Loucy (cell line): Measurements from ENCODE around the gene CORO7.

Experiments used
- H2AFZ ChIP-seq: fragments of 200-600 bp; sonication (generic); 2 replicates; pipeline ENCODE4 v1.6.0; 2016; ENCODE audit warnings: antibody characterized with exemption, mild to moderate bottlenecking, low read length, moderate library complexity
- H3F3A ChIP-seq: fragments of 200-600 bp; 2 replicates; pipeline ENCODE4 v1.6.0; 2016; ENCODE audit warnings: antibody characterized with exemption, low read depth, mild to moderate bottlenecking
- H3K27me3 ChIP-seq: fragments of 200-600 bp; sonication (generic); 2 replicates; pipeline ENCODE4 v1.6.1; 2014; ENCODE audit warnings: low read length, mild to moderate bottlenecking; ENCODE audit not compliant: insufficient read depth, poor library complexity, severe bottlenecking
- H3K36me3 ChIP-seq: fragments of 200-600 bp; sonication (generic); 2 replicates; pipeline ENCODE4 v1.6.1; 2016; ENCODE audit warnings: low read length; ENCODE audit not compliant: insufficient read depth
- H3K4me1 ChIP-seq: fragments of 200-600 bp; sonication (generic); 2 replicates; pipeline ENCODE4 v1.5.1; 2014; ENCODE audit warnings: low read length, mild to moderate bottlenecking; ENCODE audit not compliant: insufficient read depth, poor library complexity, severe bottlenecking
- H3K4me2 ChIP-seq: fragments of 200-600 bp; sonication (generic); 2 replicates; pipeline ENCODE4 v1.6.0; 2014; ENCODE audit warnings: antibody characterized with exemption, low read length, low read depth, mild to moderate bottlenecking; ENCODE audit not compliant: poor library complexity, severe bottlenecking
- H3K4me3 ChIP-seq: fragments of 200-600 bp; sonication (generic); 2 replicates; pipeline ENCODE4 v1.5.1; 2014; ENCODE audit warnings: low read length, mild to moderate bottlenecking, mixed read lengths; ENCODE audit not compliant: poor library complexity, severe bottlenecking
- H3K79me2 ChIP-seq: fragments of 200-600 bp; sonication (generic); 2 replicates; pipeline ENCODE4 v1.6.1; 2014; ENCODE audit warnings: low read length; ENCODE audit not compliant: insufficient read depth
- H3K9ac ChIP-seq: fragments of 200-600 bp; sonication (generic); 2 replicates; pipeline ENCODE4 v1.6.0; 2014; ENCODE audit warnings: mild to moderate bottlenecking, low read depth, low read length, moderate library complexity; ENCODE audit not compliant: poor library complexity, severe bottlenecking
- H3K9me2 ChIP-seq: fragments of 200-600 bp; sonication (generic); replicated peaks from 2 replicates; pipeline ENCODE4 v1.6.1; 2016; ENCODE audit warnings: low read depth, low read length, mixed read lengths
- H3K9me3 ChIP-seq: fragments of 200-600 bp; sonication (generic); 2 replicates; pipeline ENCODE4 v1.6.1; 2014; ENCODE audit warnings: mild to moderate bottlenecking, antibody characterized with exemption, low read length, low read depth; ENCODE audit not compliant: insufficient read depth
- H4K20me1 ChIP-seq: fragments of 200-600 bp; sonication (generic); 2 replicates; pipeline ENCODE4 v1.6.0; 2014; ENCODE audit warnings: antibody characterized with exemption, low read length, mild to moderate bottlenecking; ENCODE audit not compliant: insufficient read depth, poor library complexity, severe bottlenecking
- CTCF ChIP-seq: fragments of 200-600 bp; sonication (generic); conservative IDR thresholded peaks from 2 replicates; pipeline ENCODE4 v1.5.1; 2014; ENCODE audit warnings: mild to moderate bottlenecking, antibody characterized with exemption, low read length
- EZH2phosphoT487 ChIP-seq: fragments of 200-600 bp; IDR thresholded peaks from 2 replicates; pipeline ENCODE4 v1.6.1; 2018; ENCODE audit warnings: antibody characterized with exemption, mild to moderate bottlenecking, moderate library complexity, borderline replicate concordance

Gene CORO7

GRCh38 chr16:4352843-4353242, 63.6 kb downstream of the CORO7 start:
- H3K79me2 ChIP-seq = peaks cover 25% of the 10 kb centered on the region; the same call in 1 of the 2 replicates
- H4K20me1 ChIP-seq = no peaks in the 10 kb centered on the region
- no peaks in the 10 kb centered on the region for H3K27me3 ChIP-seq
- H3K9me2 ChIP-seq = no peaks in the 10 kb centered on the region
- no peaks in the 10 kb centered on the region for H3F3A ChIP-seq
- H2AFZ ChIP-seq = no peak overlapping the region
- no peak for TF ChIP-seq EZH2phosphoT487
- TF ChIP-seq CTCF = no peak
- H3K36me3 ChIP-seq = no peaks in the 10 kb centered on the region
- H3K9ac ChIP-seq = no peak overlapping the region
- no peaks in the 10 kb centered on the region for H3K4me1 ChIP-seq
- no peaks in the 10 kb centered on the region for H3K9me3 ChIP-seq
- H3K4me2 ChIP-seq = no peak overlapping the region
- H3K4me3 ChIP-seq = no peak overlapping the region

GRCh38 chr16:4351880-4352279, 64.5 kb downstream of the CORO7 start:
- TF ChIP-seq EZH2phosphoT487 (no peak), CTCF (no peak)
- Histone ChIP-seq H2AFZ (no peak overlapping the region), H3K9me2 (no peaks in the 10 kb centered on the region), H4K20me1 (no peaks in the 10 kb centered on the region), H3K9ac (no peak overlapping the region), H3K27me3 (no peaks in the 10 kb centered on the region), H3K4me3 (no peak overlapping the region), H3K79me2 (peaks cover 25% of the 10 kb centered on the region; the same call in 1 of the 2 replicates), H3K4me2 (peak overlapping the region; percentile 54), H3F3A (no peaks in the 10 kb centered on the region), H3K4me1 (no peaks in the 10 kb centered on the region), H3K36me3 (no peaks in the 10 kb centered on the region), H3K9me3 (no peaks in the 10 kb centered on the region)

GRCh38 chr16:4350787-4351659, 65.4 kb downstream of the CORO7 start, which contains the start of gene PAM16:
TSS of gene PAM16 (minus strand) at chr16:4351321. CDS start at chr16:4351234, 87 bp downstream.
- H3K36me3 ChIP-seq = no peaks in the 10 kb centered on the region
- H3K9me3 ChIP-seq = no peaks in the 10 kb centered on the region
- H3K4me2 ChIP-seq = peak within 1 kb of the TSS; percentile 71
- TF ChIP-seq EZH2phosphoT487 (no peak), CTCF (no peak)
- H3K9me2 ChIP-seq = no peaks in the 10 kb centered on the region
- peaks cover 25% of the 10 kb centered on the region; the same call in 1 of the 2 replicates for H3K79me2 ChIP-seq
- no peaks in the 10 kb centered on the region for H3K4me1 ChIP-seq
- no peaks in the 10 kb centered on the region for H3K27me3 ChIP-seq
- no peaks in the 10 kb centered on the region for H4K20me1 ChIP-seq
- H2AFZ ChIP-seq = no peak within 1 kb of the TSS
- H3K9ac ChIP-seq = peak within 1 kb of the TSS; percentile 79
- no peaks in the 10 kb centered on the region for H3F3A ChIP-seq
- peak within 1 kb of the TSS; percentile 84 for H3K4me3 ChIP-seq
